IPS DF 6.9 (cell line): ENCODE results near the gene WHRN.

Experiments
- DNase-seq: peaks from one replicate; pipeline ENCODE4 v3.0.0-alpha.2; 2013; ENCODE audit warnings: low read depth, low spot score
- H3K27ac ChIP-seq: one replicate; pipeline ENCODE4 v1.5.1; 2013; ENCODE audit warnings: low read length, control low read depth
- H3K27me3 ChIP-seq: 2 replicates; pipeline ENCODE4 v1.6.1; 2013; ENCODE audit warnings: mild to moderate bottlenecking, low read length; ENCODE audit not compliant: control insufficient read depth, insufficient read depth
- H3K36me3 ChIP-seq: 2 replicates; pipeline ENCODE4 v1.6.1; 2013; ENCODE audit warnings: low read length; ENCODE audit not compliant: control insufficient read depth, insufficient read depth
- H3K4me1 ChIP-seq: 2 replicates; pipeline ENCODE4 v1.6.1; 2013; ENCODE audit warnings: low read length; ENCODE audit not compliant: control insufficient read depth, insufficient read depth
- H3K4me3 ChIP-seq: 2 replicates; pipeline ENCODE4 v1.5.1; 2013; ENCODE audit warnings: mild to moderate bottlenecking, low read length
- H3K9me3 ChIP-seq: 2 replicates; pipeline ENCODE4 v1.6.1; 2013; ENCODE audit warnings: low read length, inconsistent platforms; ENCODE audit not compliant: control insufficient read depth, insufficient read depth
- WGBS: extraction: QIAGEN DNeasy Blood & Tissue Kit; methylation state at CpG from one replicate; pipeline ENCODE4 v1.1.7; 2013; ENCODE audit warnings: mixed read lengths, missing lambda C conversion rate; ENCODE audit not compliant: insufficient read length, insufficient coverage; 5-methylcytosine and 5-hydroxymethylcytosine counted together

The WHRN gene

GRCh38 chr9:114400219-114400618, 105.1 kb downstream of the WHRN start:
- no CpG with 5 or more reads among the region's 1 CpG for WGBS

DNA sequence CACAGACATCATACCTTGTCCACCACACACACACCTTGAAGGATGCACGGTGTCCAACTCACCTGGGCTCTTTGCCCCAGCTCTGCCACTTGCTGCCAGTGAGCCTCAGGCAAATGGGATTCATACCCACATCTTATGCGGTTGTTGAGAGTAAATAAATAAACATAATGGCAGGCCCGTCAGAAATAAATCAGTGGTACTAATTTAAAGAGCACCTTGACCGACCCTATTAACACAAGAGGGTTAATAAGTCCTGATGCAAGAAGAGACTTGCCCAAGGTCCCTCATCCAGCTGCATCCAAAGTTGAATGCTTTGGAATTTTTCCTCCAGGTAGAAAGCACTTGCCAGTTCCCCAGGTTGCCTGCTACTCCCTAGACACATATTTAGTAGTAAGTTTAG, 105.9 kb downstream of the WHRN start:
- no CpG with 5 or more reads among the region's 4 CpGs for WGBS
- DNase-seq = no peak
- Histone ChIP-seq H3K9me3 (no peaks in the 10 kb centered on the region), H3K27ac (no peak overlapping the region), H3K4me1 (peaks cover 3% of the 10 kb centered on the region; the same call in 1 of the 2 replicates), H3K4me3 (no peak overlapping the region), H3K27me3 (no peaks in the 10 kb centered on the region), H3K36me3 (no peaks in the 10 kb centered on the region)

More at GRCh38 chr9:114400219-114400618, 105.1 kb downstream of the WHRN start:
- Histone ChIP-seq H3K4me1 (peaks cover 3% of the 10 kb centered on the region; the same call in 1 of the 2 replicates), H3K27ac (no peak overlapping the region), H3K9me3 (no peaks in the 10 kb centered on the region), H3K36me3 (no peaks in the 10 kb centered on the region), H3K27me3 (no peaks in the 10 kb centered on the region), H3K4me3 (no peak overlapping the region)
- no peak for DNase-seq

DNA sequence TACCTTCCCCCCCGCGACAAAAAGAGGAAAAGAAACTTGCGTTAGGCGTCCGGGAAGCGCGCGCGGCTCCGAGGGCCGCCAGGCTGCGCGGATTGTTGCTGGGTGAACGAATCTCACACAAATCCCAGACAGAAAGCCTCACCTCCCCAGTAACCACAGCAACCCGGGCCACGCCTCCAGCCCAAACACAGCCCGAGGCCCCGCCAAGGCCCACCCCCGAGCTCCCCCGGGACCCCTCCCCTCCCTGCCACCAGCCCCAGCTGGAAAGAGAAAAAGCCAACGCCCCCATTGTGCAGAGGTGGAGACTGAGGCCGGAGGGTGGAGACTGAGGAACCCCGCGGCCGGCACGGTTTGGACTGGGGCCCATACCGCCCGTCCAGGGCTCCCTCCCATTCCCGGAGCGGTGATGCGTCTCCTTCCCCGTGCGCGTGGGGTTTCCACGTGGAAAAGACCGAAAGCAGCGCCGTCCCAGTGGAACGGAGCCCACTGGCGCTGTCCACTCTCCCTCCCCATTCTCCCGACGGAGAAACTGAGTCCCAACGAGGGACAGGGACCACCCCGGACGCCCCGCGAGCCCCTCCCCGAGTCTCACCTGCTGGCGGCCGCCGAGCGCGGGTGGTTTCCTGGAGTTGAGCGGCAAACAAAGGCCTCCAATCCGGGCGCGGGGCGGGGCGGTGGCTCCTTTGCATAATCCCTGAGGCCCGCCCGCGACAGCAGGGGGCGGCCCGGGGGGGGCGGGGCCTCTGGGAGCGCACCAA, 107.2 kb downstream of the WHRN start:
- WGBS = no CpG with 5 or more reads among the region's 66 CpGs
- H3K4me1 ChIP-seq = peaks cover 3% of the 10 kb centered on the region; the same call in 1 of the 2 replicates

GRCh38 chr9:114397219-114397847, 107.9 kb downstream of the WHRN start:
- no peaks in the 10 kb centered on the region for H3K36me3 ChIP-seq
- no peak overlapping the region for H3K27ac ChIP-seq
- no peaks in the 10 kb centered on the region for H3K9me3 ChIP-seq
- H3K4me1 ChIP-seq = peaks cover 3% of the 10 kb centered on the region; the same call in 1 of the 2 replicates
- no peaks in the 10 kb centered on the region for H3K27me3 ChIP-seq
- WGBS = no CpG with 5 or more reads among the region's 14 CpGs
- H3K4me3 ChIP-seq = peak overlapping the region; percentile 77; the same call in 1 of the 2 replicates
- DNase-seq = no peak

More for the DNA sequence above, 107.2 kb downstream of the WHRN start:
- Histone ChIP-seq H3K27ac (no peak overlapping the region), H3K4me3 (peak overlapping the region; percentile 77), H3K36me3 (no peaks in the 10 kb centered on the region), H3K9me3 (no peaks in the 10 kb centered on the region), H3K27me3 (no peaks in the 10 kb centered on the region)
- DNase-seq = no peak

DNA sequence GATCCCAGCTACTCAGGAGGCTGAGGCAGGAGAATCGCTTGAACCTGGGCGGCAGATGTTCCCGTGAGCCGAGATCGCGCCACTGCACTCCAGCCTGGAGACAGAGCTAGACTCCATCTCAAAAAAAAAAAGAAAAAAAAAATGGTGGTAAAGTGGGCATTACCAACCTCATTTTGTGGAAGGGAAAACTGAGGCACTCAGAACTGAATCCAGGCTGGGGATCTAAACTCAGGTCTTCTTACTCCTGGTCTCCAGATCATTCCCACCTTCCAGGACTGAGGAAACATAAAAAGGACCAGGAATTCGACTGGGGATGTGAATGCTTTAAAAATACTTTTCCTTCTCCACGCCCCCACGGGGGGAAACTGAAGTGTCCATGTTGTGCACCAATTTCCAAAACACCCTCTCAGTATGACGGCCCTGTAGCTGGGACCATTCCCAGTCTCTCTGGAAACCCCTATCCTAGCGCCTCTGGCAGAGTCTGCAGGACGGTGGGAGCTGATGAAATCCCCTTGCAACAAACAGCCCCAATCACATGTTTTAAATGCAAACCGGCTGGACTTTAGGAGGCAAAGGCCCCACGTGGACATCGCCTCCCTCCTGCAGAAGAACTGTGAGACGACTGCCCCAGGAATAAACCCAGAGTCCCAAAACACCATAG, 108.6 kb downstream of the WHRN start:
- WGBS = no CpG with 5 or more reads among the region's 16 CpGs
- Histone ChIP-seq H3K27me3 (no peaks in the 10 kb centered on the region), H3K36me3 (no peaks in the 10 kb centered on the region), H3K4me1 (peaks cover 3% of the 10 kb centered on the region; the same call in 1 of the 2 replicates), H3K27ac (no peak overlapping the region), H3K4me3 (no peak overlapping the region), H3K9me3 (no peaks in the 10 kb centered on the region)
- DNase-seq = no peak

DNA sequence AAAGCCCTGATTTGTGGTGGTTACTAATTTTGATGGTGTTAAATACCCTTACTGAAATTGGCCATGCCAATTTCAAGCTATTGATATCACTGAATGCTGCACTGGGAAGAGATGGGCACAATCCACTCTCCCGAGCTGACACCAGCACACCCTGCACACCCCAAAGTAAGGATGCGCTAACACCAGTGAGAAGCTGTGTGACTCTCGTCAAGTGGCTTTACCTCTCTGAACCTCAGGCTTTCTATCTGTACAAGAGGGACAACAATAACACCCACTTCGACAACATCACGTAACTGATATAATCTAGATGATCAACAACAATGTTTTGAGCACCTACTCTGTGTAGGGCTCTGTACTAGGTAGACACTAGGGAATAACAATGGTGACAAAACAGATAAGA, 109.5 kb downstream of the WHRN start:
- no peaks in the 10 kb centered on the region for H3K9me3 ChIP-seq
- peaks cover 3% of the 10 kb centered on the region; the same call in 1 of the 2 replicates for H3K4me1 ChIP-seq
- H3K4me3 ChIP-seq = no peak overlapping the region
- WGBS = no CpG with 5 or more reads among the region's 5 CpGs
- H3K27ac ChIP-seq = no peak overlapping the region
- H3K36me3 ChIP-seq = no peaks in the 10 kb centered on the region
- no peaks in the 10 kb centered on the region for H3K27me3 ChIP-seq
- DNase-seq = no peak

DNA sequence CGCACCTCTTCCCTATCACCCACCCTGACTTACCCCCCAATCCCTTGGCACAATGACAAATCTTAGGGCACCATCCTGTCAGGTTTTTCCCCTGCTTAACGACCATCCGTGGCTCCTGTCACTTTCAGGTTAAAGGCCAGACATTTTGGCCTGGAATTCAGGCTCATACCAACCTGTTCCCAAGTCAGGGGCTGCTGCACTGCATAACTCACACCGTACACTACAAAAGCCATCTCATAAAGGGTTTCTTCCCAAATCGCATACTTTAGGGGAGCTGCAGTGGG, 110.0 kb downstream of the WHRN start:
- Histone ChIP-seq H3K36me3 (no peaks in the 10 kb centered on the region), H3K27me3 (no peaks in the 10 kb centered on the region), H3K4me3 (no peak overlapping the region), H3K27ac (no peak overlapping the region), H3K9me3 (no peaks in the 10 kb centered on the region), H3K4me1 (peaks cover 3% of the 10 kb centered on the region; the same call in 1 of the 2 replicates)
- no CpG with 5 or more reads among the region's 5 CpGs for WGBS
- no peak for DNase-seq

DNA sequence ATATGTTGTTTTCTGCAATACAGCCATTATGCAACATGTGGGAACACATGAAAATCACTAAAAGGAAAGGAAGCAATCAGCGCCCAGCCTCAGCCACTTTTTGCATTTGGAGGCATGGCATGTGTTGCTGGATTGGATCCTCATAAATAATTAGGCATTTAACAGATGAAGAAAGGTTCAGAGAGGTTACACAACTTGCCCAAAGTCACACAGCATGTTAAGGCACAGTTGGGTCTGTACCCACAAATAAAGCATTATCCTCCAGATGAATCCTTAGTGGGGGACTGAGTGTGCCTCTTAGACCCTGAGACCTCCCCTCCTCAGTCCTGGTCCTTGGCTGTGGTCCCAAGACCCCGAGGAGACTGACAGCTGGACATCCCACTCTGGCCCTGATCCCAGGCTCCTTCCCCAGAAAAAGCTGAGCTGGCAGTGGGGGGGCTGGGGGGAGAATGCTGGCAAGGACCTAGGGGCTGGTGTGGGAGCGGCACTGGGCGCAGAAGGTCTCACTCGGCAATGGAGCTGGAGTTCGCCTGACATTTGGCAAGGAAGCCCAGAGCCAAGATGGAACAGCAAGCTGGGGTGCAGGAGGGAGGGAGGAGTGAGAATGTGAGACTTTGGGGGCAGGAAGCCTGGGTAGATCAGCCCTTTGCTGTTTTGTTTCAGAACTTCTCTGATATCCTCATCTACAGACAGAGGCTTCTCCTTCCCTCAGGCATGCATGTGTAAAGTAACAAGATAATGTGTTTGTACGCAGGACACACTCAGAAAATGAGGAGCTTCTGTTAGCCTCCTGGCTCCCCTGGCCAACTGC, 110.5 kb downstream of the WHRN start:
- WGBS = no CpG with 5 or more reads among the region's 7 CpGs
- no peaks in the 10 kb centered on the region for H3K27me3 ChIP-seq
- H3K27ac ChIP-seq = no peak overlapping the region
- H3K9me3 ChIP-seq = no peaks in the 10 kb centered on the region
- no peak overlapping the region for H3K4me3 ChIP-seq
- H3K36me3 ChIP-seq = no peaks in the 10 kb centered on the region
- H3K4me1 ChIP-seq = peaks cover 3% of the 10 kb centered on the region; the same call in 1 of the 2 replicates
- DNase-seq = no peak

DNA sequence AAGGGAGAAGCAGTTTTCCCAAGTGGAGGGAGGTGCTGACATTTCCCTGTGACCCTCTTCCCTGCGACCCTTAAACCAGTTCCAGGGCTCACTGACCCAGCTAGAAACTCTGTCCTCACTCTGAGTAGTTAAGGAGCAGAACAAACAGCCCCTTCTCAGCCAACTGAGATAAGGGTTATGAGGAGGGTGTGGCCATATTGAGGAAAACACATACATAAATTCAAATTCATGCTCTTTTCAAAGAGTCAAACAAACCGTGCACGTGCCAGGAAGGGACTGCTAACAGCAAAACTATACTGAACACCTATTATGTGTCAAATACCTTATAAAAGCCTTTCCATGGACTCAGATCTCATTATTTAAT, 112.5 kb downstream of the WHRN start:
- Histone ChIP-seq H3K27ac (no peak overlapping the region), H3K9me3 (no peaks in the 10 kb centered on the region), H3K27me3 (no peaks in the 10 kb centered on the region), H3K36me3 (no peaks in the 10 kb centered on the region), H3K4me1 (peaks cover 10% of the 10 kb centered on the region), H3K4me3 (no peak overlapping the region)
- WGBS = no CpG with 5 or more reads among the region's 3 CpGs
- no peak for DNase-seq

- H3K9me3 ChIP-seq = no peaks in the 10 kb centered on the region
- H3K4me1 ChIP-seq = peaks cover 17% of the 10 kb centered on the region
- no peak for DNase-seq
- no CpG with 5 or more reads among the region's 2 CpGs for WGBS
- no peaks in the 10 kb centered on the region for H3K36me3 ChIP-seq
- H3K27ac ChIP-seq = no peak overlapping the region
- no peaks in the 10 kb centered on the region for H3K27me3 ChIP-seq
- H3K4me3 ChIP-seq = no peak overlapping the region
Observed at GRCh38 chr9:114390952-114391351, 114.3 kb downstream of the WHRN start.
